ENCODE data around the gene NOX3.

DNA sequence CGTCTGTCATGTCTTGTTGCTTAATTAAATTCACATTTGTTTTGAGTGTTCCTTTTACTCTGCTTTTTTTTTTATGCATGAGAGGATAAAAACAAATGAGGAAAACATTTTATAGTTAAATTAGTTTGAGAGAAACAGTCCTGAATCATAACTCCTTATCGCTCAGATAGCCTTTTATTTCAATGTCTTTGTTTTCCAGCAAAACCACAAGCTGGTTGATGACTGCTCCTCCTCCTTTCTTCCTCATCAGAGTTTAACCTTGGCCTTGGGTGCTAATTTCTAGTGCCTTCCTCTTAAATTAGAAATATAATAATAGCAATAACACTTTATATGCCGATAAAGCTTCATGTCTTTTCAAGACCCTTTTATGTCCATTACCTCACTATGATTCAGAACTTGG, 3.1 kb downstream of the NOX3 start:
- TF ChIP-seq, protein P1, sequence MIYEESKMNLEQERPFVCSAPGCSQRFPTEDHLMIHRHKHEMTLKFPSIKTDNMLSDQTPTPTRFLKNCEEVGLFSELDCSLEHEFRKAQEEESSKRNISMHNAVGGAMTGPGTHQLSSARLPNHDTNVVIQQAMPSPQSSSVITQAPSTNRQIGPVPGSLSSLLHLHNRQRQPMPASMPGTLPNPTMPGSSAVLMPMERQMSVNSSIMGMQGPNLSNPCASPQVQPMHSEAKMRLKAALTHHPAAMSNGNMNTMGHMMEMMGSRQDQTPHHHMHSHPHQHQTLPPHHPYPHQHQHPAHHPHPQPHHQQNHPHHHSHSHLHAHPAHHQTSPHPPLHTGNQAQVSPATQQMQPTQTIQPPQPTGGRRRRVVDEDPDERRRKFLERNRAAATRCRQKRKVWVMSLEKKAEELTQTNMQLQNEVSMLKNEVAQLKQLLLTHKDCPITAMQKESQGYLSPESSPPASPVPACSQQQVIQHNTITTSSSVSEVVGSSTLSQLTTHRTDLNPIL (CRISPR knock-in tag; IDR thresholded peaks at IDR 0.05; ENCODE audit: low read depth) = no peak
- no peak for TF ChIP-seq TOX (CRISPR knock-in tag; IDR thresholded peaks at IDR 0.05; ENCODE audit: borderline replicate concordance)
- TF ChIP-seq, protein P2, sequence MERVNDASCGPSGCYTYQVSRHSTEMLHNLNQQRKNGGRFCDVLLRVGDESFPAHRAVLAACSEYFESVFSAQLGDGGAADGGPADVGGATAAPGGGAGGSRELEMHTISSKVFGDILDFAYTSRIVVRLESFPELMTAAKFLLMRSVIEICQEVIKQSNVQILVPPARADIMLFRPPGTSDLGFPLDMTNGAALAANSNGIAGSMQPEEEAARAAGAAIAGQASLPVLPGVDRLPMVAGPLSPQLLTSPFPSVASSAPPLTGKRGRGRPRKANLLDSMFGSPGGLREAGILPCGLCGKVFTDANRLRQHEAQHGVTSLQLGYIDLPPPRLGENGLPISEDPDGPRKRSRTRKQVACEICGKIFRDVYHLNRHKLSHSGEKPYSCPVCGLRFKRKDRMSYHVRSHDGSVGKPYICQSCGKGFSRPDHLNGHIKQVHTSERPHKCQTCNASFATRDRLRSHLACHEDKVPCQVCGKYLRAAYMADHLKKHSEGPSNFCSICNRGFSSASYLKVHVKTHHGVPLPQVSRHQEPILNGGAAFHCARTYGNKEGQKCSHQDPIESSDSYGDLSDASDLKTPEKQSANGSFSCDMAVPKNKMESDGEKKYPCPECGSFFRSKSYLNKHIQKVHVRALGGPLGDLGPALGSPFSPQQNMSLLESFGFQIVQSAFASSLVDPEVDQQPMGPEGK (CRISPR knock-in tag; IDR thresholded peaks at IDR 0.05; ENCODE audit: borderline replicate concordance) = no peak
- TF ChIP-seq GLIS3 (CRISPR knock-in tag; IDR thresholded peaks at IDR 0.05) = no peak
- no peak for TF ChIP-seq ZFP30 (CRISPR knock-in tag; IDR thresholded peaks at IDR 0.05)
- no peak for TF ChIP-seq CSDC2 (CRISPR knock-in tag; IDR thresholded peaks at IDR 0.05)
- TF ChIP-seq, protein P3, sequence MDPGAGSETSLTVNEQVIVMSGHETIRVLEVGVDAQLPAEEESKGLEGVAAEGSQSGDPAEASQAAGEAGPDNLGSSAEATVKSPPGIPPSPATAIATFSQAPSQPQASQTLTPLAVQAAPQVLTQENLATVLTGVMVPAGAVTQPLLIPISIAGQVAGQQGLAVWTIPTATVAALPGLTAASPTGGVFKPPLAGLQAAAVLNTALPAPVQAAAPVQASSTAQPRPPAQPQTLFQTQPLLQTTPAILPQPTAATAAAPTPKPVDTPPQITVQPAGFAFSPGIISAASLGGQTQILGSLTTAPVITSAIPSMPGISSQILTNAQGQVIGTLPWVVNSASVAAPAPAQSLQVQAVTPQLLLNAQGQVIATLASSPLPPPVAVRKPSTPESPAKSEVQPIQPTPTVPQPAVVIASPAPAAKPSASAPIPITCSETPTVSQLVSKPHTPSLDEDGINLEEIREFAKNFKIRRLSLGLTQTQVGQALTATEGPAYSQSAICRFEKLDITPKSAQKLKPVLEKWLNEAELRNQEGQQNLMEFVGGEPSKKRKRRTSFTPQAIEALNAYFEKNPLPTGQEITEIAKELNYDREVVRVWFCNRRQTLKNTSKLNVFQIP (CRISPR knock-in tag; IDR thresholded peaks at IDR 0.05; ENCODE audit: borderline replicate concordance, low read depth) = no peak

Measured in SK-N-SH treated with all-trans-retinoic acid at 6 μM for 48 hours (cell line).